ENCODE data around the gene POTEI.
"Not testable (repeated sequence)": the region's sequence is repeated elsewhere in the genome, so short reads cannot be mapped to it uniquely, and the experiment has no call there.

POTEI gene

GRCh38 chr2:130511747-130512451, 2.8 kb upstream of the POTEI start:
- H3K4ac ChIP-seq (ENCODE audit: low read depth, low read length); H4K5ac ChIP-seq (ENCODE audit: low read length); H3K27me3 ChIP-seq (ENCODE audit: insufficient read depth, low read length, poor library complexity); H3K79me2 ChIP-seq (ENCODE audit: control insufficient read depth, insufficient read depth, low read length); H2BK15ac ChIP-seq (replicated peaks; ENCODE audit: low read depth); H3K79me1 ChIP-seq (ENCODE audit: low read length); H3K36me3 ChIP-seq (ENCODE audit: control insufficient read depth, insufficient read depth, low read length); H3K4me3 ChIP-seq (ENCODE audit: low read length); H3K4me2 ChIP-seq (ENCODE audit: low read length); H4K8ac ChIP-seq (ENCODE audit: low read depth, low read length); H2BK120ac ChIP-seq (ENCODE audit: low read depth, low read length); H3K27ac ChIP-seq (ENCODE audit: low read depth, low read length); H3K18ac ChIP-seq (ENCODE audit: low read length); H3K9ac ChIP-seq (ENCODE audit: low read length); DNase-seq; H2AK5ac ChIP-seq (ENCODE audit: low read length); H3K23ac ChIP-seq (ENCODE audit: low read length); H2BK5ac ChIP-seq (ENCODE audit: low read length); H3K56ac ChIP-seq (ENCODE audit: low read length); H3K4me1 ChIP-seq (ENCODE audit: control insufficient read depth, low read depth, low read length): not testable (repeated sequence)
- no CpG with 5 or more reads among the region's 17 CpGs for WGBS (ENCODE audit: extremely low coverage, insufficient coverage, low lambda C conversion rate)

- not testable (repeated sequence) for H3K18ac ChIP-seq (ENCODE audit: low read length); H3K23ac ChIP-seq (ENCODE audit: low read length); H3K27ac ChIP-seq (ENCODE audit: low read depth, low read length); H2BK120ac ChIP-seq (ENCODE audit: low read depth, low read length); H3K4me1 ChIP-seq (ENCODE audit: control insufficient read depth, low read depth, low read length); H3K4ac ChIP-seq (ENCODE audit: low read depth, low read length); H3K79me1 ChIP-seq (ENCODE audit: low read length); H3K4me2 ChIP-seq (ENCODE audit: low read length); H4K5ac ChIP-seq (ENCODE audit: low read length); H4K8ac ChIP-seq (ENCODE audit: low read depth, low read length); H3K56ac ChIP-seq (ENCODE audit: low read length); H2BK5ac ChIP-seq (ENCODE audit: low read length); H3K36me3 ChIP-seq (ENCODE audit: control insufficient read depth, insufficient read depth, low read length); H3K27me3 ChIP-seq (ENCODE audit: insufficient read depth, low read length, poor library complexity); H3K9ac ChIP-seq (ENCODE audit: low read length); H2AK5ac ChIP-seq (ENCODE audit: low read length); H2BK15ac ChIP-seq (replicated peaks; ENCODE audit: low read depth); H3K4me3 ChIP-seq (ENCODE audit: low read length); DNase-seq; H3K79me2 ChIP-seq (ENCODE audit: control insufficient read depth, insufficient read depth, low read length)
- no CpG with 5 or more reads among the region's 31 CpGs for WGBS (ENCODE audit: extremely low coverage, insufficient coverage, low lambda C conversion rate)
Measured at GRCh38 chr2:130510807-130511746, 1.9 kb upstream of the POTEI start.

- H3K79me2 ChIP-seq (ENCODE audit: control insufficient read depth, insufficient read depth, low read length); H3K4me3 ChIP-seq (ENCODE audit: low read length); H3K4ac ChIP-seq (ENCODE audit: low read depth, low read length); H3K27me3 ChIP-seq (ENCODE audit: insufficient read depth, low read length, poor library complexity); H2AK5ac ChIP-seq (ENCODE audit: low read length); H2BK5ac ChIP-seq (ENCODE audit: low read length); H2BK120ac ChIP-seq (ENCODE audit: low read depth, low read length); H4K8ac ChIP-seq (ENCODE audit: low read depth, low read length); H3K79me1 ChIP-seq (ENCODE audit: low read length); H3K9ac ChIP-seq (ENCODE audit: low read length); H3K27ac ChIP-seq (ENCODE audit: low read depth, low read length); H4K5ac ChIP-seq (ENCODE audit: low read length); DNase-seq; H3K4me2 ChIP-seq (ENCODE audit: low read length); H3K23ac ChIP-seq (ENCODE audit: low read length); H2BK15ac ChIP-seq (replicated peaks; ENCODE audit: low read depth); H3K36me3 ChIP-seq (ENCODE audit: control insufficient read depth, insufficient read depth, low read length); H3K4me1 ChIP-seq (ENCODE audit: control insufficient read depth, low read depth, low read length); H3K56ac ChIP-seq (ENCODE audit: low read length); H3K18ac ChIP-seq (ENCODE audit: low read length): not testable (repeated sequence)
- no CpG with 5 or more reads among the region's 4 CpGs for WGBS (ENCODE audit: extremely low coverage, insufficient coverage, low lambda C conversion rate)
Measured at GRCh38 chr2:130491073-130491472, 18.1 kb downstream of the POTEI start.

- H2BK15ac ChIP-seq (replicated peaks; ENCODE audit: low read depth); H3K4me1 ChIP-seq (ENCODE audit: control insufficient read depth, low read depth, low read length); H3K79me1 ChIP-seq (ENCODE audit: low read length); H3K18ac ChIP-seq (ENCODE audit: low read length); H3K79me2 ChIP-seq (ENCODE audit: control insufficient read depth, insufficient read depth, low read length); H3K4me3 ChIP-seq (ENCODE audit: low read length); H3K27ac ChIP-seq (ENCODE audit: low read depth, low read length); H2BK120ac ChIP-seq (ENCODE audit: low read depth, low read length); H3K27me3 ChIP-seq (ENCODE audit: insufficient read depth, low read length, poor library complexity); H3K9ac ChIP-seq (ENCODE audit: low read length); H4K5ac ChIP-seq (ENCODE audit: low read length); DNase-seq; H4K8ac ChIP-seq (ENCODE audit: low read depth, low read length); H3K56ac ChIP-seq (ENCODE audit: low read length); H3K36me3 ChIP-seq (ENCODE audit: control insufficient read depth, insufficient read depth, low read length); H3K4ac ChIP-seq (ENCODE audit: low read depth, low read length); H3K23ac ChIP-seq (ENCODE audit: low read length); H3K4me2 ChIP-seq (ENCODE audit: low read length); H2BK5ac ChIP-seq (ENCODE audit: low read length); H2AK5ac ChIP-seq (ENCODE audit: low read length): not testable (repeated sequence)
- no CpG with 5 or more reads among the region's 6 CpGs for WGBS (ENCODE audit: extremely low coverage, insufficient coverage, low lambda C conversion rate)
Measured at GRCh38 chr2:130455413-130455812, 53.7 kb downstream of the POTEI start.

GRCh38 chr2:130454712-130455083, 54.4 kb downstream of the POTEI start:
- not testable (repeated sequence) for H3K79me2 ChIP-seq (ENCODE audit: control insufficient read depth, insufficient read depth, low read length); H2BK120ac ChIP-seq (ENCODE audit: low read depth, low read length); H3K4ac ChIP-seq (ENCODE audit: low read depth, low read length); H3K4me2 ChIP-seq (ENCODE audit: low read length); H3K27ac ChIP-seq (ENCODE audit: low read depth, low read length); H3K4me1 ChIP-seq (ENCODE audit: control insufficient read depth, low read depth, low read length); H3K27me3 ChIP-seq (ENCODE audit: insufficient read depth, low read length, poor library complexity); H3K23ac ChIP-seq (ENCODE audit: low read length); H3K79me1 ChIP-seq (ENCODE audit: low read length); H3K4me3 ChIP-seq (ENCODE audit: low read length); H2AK5ac ChIP-seq (ENCODE audit: low read length); H3K56ac ChIP-seq (ENCODE audit: low read length); H4K8ac ChIP-seq (ENCODE audit: low read depth, low read length); H2BK15ac ChIP-seq (replicated peaks; ENCODE audit: low read depth); H3K18ac ChIP-seq (ENCODE audit: low read length); H3K9ac ChIP-seq (ENCODE audit: low read length); H4K5ac ChIP-seq (ENCODE audit: low read length); H3K36me3 ChIP-seq (ENCODE audit: control insufficient read depth, insufficient read depth, low read length); H2BK5ac ChIP-seq (ENCODE audit: low read length)
- WGBS (ENCODE audit: extremely low coverage, insufficient coverage, low lambda C conversion rate) = no CpG with 5 or more reads among the region's 6 CpGs
- peak; percentile 6 for DNase-seq
